Central memory CD8-positive, alpha-beta T cell (primary cell): ENCODE measurements around the gene NRIP1.
"Not testable (repeated sequence)": the region's sequence is repeated elsewhere in the genome, so short reads cannot be mapped to it uniquely, and the experiment has no call there.

ENCODE experiments used
- ATAC-seq: fragments of 150-1000 bp; cut with Tn5 transposase; replicated peaks from 2 replicates; pipeline ENCODE4 v1.10.0; 2022; ENCODE audit warnings: mild to moderate bottlenecking, moderate FRiP score, moderate number of reproducible peaks; ENCODE audit not compliant: poor library complexity, severe bottlenecking; ENCODE audit errors: extremely low read depth
- DNase-seq, 2 donors: peaks; one replicate each; pipeline ENCODE4 v3.0.0; 2021; ENCODE audit warnings: low spot score in 2 of 2
- H3K27ac Mint-ChIP-seq: one replicate; pipeline ENCODE4 v1.8.0; 2022; ENCODE audit warnings: low read depth, mild to moderate bottlenecking, moderate library complexity, mixed read lengths
- H3K27me3 Mint-ChIP-seq: one replicate; pipeline ENCODE4 v1.8.0; 2022; ENCODE audit warnings: mixed read lengths
- H3K36me3 Mint-ChIP-seq: one replicate; pipeline ENCODE4 v1.8.0; 2022; ENCODE audit warnings: mild to moderate bottlenecking, moderate library complexity, mixed read lengths; ENCODE audit not compliant: insufficient read depth
- H3K4me1 Mint-ChIP-seq: one replicate; pipeline ENCODE4 v1.8.0; 2022; ENCODE audit warnings: mixed read lengths
- H3K4me3 Mint-ChIP-seq: one replicate; pipeline ENCODE4 v1.8.0; 2022; ENCODE audit warnings: mild to moderate bottlenecking, moderate library complexity, mixed read lengths
- H3K9me3 Mint-ChIP-seq: one replicate; pipeline ENCODE4 v1.8.0; 2022; ENCODE audit warnings: mixed read lengths

NRIP1 gene

DNA sequence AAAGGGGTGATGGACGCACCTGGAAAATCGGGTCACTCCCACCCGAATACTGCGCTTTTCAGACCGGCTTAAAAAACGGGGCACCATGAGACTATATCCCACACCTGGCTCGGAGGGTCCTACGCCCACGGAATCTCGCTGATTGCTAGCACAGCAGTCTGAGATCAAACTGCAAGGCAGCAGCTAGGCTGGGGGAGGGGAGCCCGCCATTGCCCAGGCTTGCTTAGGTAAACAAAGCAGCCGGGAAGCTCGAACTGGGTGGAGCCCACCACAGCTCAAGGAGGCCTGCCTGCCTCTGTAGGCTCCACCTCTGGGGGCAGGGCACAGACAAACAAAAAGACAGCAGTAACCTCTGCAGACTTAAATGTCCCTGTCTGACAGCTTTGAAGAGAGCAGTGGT is 137.5 kb downstream of the NRIP1 start:
- H3K27ac Mint-ChIP-seq, H3K9me3 Mint-ChIP-seq, H3K36me3 Mint-ChIP-seq, H3K4me1 Mint-ChIP-seq, H3K4me3 Mint-ChIP-seq, ATAC-seq, DNase-seq: not testable (repeated sequence)
- peaks cover 23% of the 10 kb centered on the region for H3K27me3 Mint-ChIP-seq

DNA sequence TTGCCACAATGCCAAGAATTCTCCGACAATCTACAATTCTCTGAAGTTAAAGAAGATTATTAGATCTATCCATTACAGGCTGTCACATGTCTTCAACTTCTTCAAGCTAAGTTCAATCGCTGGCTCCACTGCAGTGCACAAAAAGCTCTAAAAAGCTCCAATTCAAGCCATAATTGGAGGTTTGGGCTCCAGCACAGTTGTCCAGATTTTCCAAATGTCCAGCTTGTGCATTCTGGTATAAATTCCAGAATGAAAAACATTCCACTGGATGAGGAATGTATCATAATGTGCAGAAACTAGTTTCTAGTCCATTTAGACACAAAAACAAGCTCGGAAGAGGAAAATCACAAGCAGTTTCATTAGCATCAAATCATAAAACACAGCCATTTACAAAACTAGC is 138.6 kb downstream of the NRIP1 start:
- peaks cover 23% of the 10 kb centered on the region for H3K27me3 Mint-ChIP-seq
- DNase-seq (no peak), ATAC-seq (no peak)
- no peaks in the 10 kb centered on the region for H3K4me1 Mint-ChIP-seq
- H3K4me3 Mint-ChIP-seq, result no peak overlapping the region
- H3K27ac Mint-ChIP-seq, result no peak overlapping the region
- H3K36me3 Mint-ChIP-seq, result no peaks in the 10 kb centered on the region
- H3K9me3 Mint-ChIP-seq, result no peaks in the 10 kb centered on the region

DNA sequence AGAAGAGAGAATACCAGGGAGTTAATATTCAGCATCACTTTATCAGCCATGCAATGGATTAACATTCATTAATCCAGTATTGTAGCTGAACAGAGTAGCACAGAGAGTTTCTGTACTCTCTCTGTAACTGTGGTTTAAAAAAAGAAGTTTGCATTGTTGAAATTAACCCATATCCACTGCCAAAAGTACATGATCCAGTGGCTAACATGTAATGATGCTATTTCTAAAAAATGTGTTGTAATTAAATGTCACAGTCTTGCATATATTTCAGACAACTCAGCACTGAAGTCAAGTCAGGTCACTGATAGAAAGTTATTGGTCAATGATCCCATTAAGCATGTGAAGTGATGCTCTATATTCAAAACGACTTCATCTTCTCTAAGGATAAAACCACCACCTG is 141.3 kb downstream of the NRIP1 start:
- no peak overlapping the region for H3K27ac Mint-ChIP-seq
- no peaks in the 10 kb centered on the region for H3K9me3 Mint-ChIP-seq
- H3K4me1 Mint-ChIP-seq, result no peaks in the 10 kb centered on the region
- no peak overlapping the region for H3K4me3 Mint-ChIP-seq
- peaks cover 23% of the 10 kb centered on the region for H3K27me3 Mint-ChIP-seq
- peaks cover 2% of the 10 kb centered on the region for H3K36me3 Mint-ChIP-seq
- ATAC-seq, result no peak
- no peak for DNase-seq

DNA sequence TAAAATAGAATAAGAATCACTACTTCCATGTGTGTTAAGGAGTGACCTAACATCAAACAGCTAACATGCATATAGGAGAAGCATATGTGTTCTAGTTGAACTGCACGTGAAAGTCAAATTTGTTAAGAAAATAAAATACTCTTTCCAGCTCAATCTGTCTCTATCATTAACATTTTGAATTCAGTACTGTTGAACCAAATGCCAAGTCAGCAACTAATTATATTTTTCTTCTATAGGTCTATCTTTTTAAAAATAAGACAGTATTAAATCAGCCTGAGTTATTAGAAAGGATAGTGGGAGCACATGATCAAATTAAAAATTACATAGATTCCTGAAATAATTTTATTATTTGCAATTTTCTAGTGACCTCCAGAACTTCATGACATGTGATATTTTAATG is 141.8 kb downstream of the NRIP1 start:
- no peaks in the 10 kb centered on the region for H3K9me3 Mint-ChIP-seq
- H3K36me3 Mint-ChIP-seq, result peaks cover 2% of the 10 kb centered on the region
- ATAC-seq (no peak), DNase-seq (no peak)
- H3K4me1 Mint-ChIP-seq, result no peaks in the 10 kb centered on the region
- no peak overlapping the region for H3K4me3 Mint-ChIP-seq
- peaks cover 23% of the 10 kb centered on the region for H3K27me3 Mint-ChIP-seq
- no peak overlapping the region for H3K27ac Mint-ChIP-seq

DNA sequence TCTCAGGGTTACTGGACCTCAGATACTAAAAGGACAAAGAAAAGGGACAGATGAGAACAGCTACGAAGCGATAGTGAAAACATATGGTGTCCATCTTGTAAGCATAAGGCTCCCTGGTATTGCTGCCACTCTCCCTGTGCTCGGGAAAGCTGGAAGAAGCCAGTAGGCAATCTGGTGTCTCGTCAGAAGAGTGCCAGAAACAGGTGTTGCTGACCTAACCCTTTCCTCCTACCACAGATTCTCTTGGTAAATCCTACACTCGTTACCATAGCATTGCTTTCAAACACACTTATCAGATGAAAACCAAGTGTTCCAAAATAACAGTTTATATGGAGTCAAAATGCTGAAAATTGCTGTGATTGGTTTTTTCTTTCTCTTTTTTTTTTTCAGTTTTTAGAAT is 146.3 kb downstream of the NRIP1 start:
- H3K27ac Mint-ChIP-seq, result no peak overlapping the region
- DNase-seq (no peak), ATAC-seq (no peak)
- H3K4me1 Mint-ChIP-seq, result no peaks in the 10 kb centered on the region
- H3K9me3 Mint-ChIP-seq, result no peaks in the 10 kb centered on the region
- peaks cover 8% of the 10 kb centered on the region for H3K27me3 Mint-ChIP-seq
- H3K4me3 Mint-ChIP-seq, result no peak overlapping the region
- peaks cover 2% of the 10 kb centered on the region for H3K36me3 Mint-ChIP-seq

DNA sequence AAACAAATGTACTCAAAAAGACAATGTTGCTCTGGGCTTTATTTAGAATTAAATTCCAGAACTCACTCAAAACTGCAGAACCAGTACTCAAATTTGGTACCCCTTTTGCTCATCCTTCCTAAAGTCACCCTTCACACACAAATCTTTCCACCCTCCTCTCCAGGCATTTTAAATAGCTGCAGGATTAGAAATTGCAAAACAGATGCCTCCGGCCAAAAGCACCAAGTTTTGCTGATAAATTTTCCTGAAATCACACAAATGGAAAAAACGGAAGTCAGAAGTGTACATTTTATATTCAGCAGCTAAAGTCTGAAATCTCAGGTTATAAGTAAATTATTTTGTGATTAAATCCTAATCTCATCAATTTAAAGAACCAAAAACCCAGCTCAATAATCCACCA is 147.0 kb downstream of the NRIP1 start:
- Mint-ChIP-seq H3K4me1 (no peaks in the 10 kb centered on the region), H3K36me3 (peaks cover 2% of the 10 kb centered on the region), H3K9me3 (no peaks in the 10 kb centered on the region), H3K27me3 (peaks cover under 1% of the 10 kb centered on the region), H3K4me3 (no peak overlapping the region), H3K27ac (no peak overlapping the region)
- ATAC-seq (no peak), DNase-seq (no peak)

DNA sequence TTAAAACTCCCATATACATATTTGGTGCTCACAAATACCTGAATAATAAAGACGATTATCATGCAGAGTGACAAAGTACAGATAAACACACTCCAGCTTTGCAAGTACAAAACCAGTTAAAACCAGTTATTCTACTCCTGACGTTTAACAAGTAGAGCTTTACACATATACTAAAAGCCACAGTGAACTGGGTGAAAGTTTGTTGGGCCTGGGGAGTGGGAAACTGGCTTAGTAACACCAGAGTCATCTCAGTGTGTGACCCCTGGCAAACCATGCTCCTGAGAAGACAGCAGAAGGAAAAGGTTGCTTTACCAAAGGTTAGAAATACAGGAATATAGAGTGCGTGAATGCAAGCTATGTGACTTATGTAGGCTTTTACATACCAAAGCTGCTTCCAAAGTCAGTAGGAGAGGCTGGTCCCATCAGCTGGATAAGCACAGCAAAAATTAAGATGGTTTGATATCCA is 148.1 kb downstream of the NRIP1 start:
- H3K36me3 Mint-ChIP-seq, result peaks cover 2% of the 10 kb centered on the region
- DNase-seq, result no peak

DNA sequence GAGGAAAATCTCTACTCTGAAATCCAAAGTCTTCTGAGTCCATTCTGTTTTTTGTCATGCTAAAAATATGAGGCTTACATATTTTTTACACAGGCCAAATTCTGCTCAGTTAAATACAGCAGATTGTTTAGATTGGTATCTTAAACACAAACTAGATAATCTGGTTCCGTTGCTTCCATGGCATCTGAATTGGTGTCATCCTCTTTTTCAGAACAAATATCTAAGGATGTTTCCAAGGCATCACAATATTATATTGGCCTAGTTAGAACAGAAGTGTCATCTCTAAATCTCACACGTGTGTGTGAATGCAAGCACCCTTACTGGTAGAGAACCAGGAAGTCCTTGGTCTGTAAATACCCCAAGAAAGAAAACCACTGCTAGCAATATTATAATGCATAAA is 151.2 kb downstream of the NRIP1 start:
- Mint-ChIP-seq H3K27ac (no peak overlapping the region), H3K27me3 (peaks cover 30% of the 10 kb centered on the region), H3K4me1 (no peaks in the 10 kb centered on the region), H3K4me3 (no peak overlapping the region), H3K36me3 (no peaks in the 10 kb centered on the region), H3K9me3 (no peaks in the 10 kb centered on the region)
- no peak for ATAC-seq
- no peak for DNase-seq

More for the DNA sequence above, 148.1 kb downstream of the NRIP1 start:
- Mint-ChIP-seq H3K9me3 (no peaks in the 10 kb centered on the region), H3K27me3 (peaks cover 9% of the 10 kb centered on the region), H3K4me3 (no peak overlapping the region), H3K4me1 (no peaks in the 10 kb centered on the region), H3K27ac (no peak overlapping the region)
- ATAC-seq, result no peak

DNA sequence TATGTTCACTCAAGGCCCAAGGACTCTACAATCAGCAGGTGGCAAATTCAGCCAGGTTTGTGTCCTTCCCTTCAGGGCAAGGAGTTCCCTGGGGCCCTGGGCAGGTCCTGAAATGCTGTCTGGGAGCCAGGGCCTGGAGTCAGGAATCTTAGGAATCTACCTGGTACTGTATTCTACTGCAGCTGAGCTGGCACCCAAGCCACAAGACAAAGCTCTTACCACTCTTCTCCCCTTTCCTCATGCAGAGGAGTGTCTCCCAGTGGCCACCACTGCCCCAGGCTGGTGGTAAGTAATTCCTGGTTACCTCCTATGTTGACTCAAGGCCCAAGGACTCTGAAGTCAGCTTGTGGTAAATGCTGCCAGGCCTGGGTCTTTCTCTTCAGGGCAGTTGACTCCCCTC is 153.4 kb downstream of the NRIP1 start:
- Mint-ChIP-seq H3K36me3 (no peaks in the 10 kb centered on the region), H3K27ac (no peak overlapping the region), H3K4me3 (no peak overlapping the region)

More for the DNA sequence above, 153.4 kb downstream of the NRIP1 start:
- H3K27me3 Mint-ChIP-seq, result peaks cover 30% of the 10 kb centered on the region
- DNase-seq (no peak), ATAC-seq (no peak)
- H3K4me1 Mint-ChIP-seq, result no peaks in the 10 kb centered on the region
- H3K9me3 Mint-ChIP-seq, result no peaks in the 10 kb centered on the region
